HUES6 (cell line): ENCODE results near the gene GALNT13.

Experiments used
- H3K27ac ChIP-seq: 2 replicates; pipeline ENCODE4 v1.7.0; 2013; ENCODE audit warnings: low read depth, mild to moderate bottlenecking, low read length, inconsistent platforms
- H3K27me3 ChIP-seq: 2 replicates; pipeline ENCODE4 v1.6.1; 2013; ENCODE audit warnings: low read length; ENCODE audit not compliant: control insufficient read depth, insufficient read depth
- H3K36me3 ChIP-seq: 2 replicates; pipeline ENCODE4 v1.6.1; 2013; ENCODE audit warnings: low read length; ENCODE audit not compliant: control insufficient read depth, insufficient read depth
- H3K4me1 ChIP-seq: 2 replicates; pipeline ENCODE4 v1.6.1; 2013; ENCODE audit warnings: low read length; ENCODE audit not compliant: control insufficient read depth, insufficient read depth
- H3K4me3 ChIP-seq: 2 replicates; pipeline ENCODE4 v1.5.1; 2013; ENCODE audit warnings: low read depth, low read length
- H3K9ac ChIP-seq: one replicate; pipeline ENCODE4 v1.6.1; 2013; ENCODE audit warnings: mild to moderate bottlenecking, low read length
- H3K9me3 ChIP-seq: 2 replicates; pipeline ENCODE4 v1.6.1; 2013; ENCODE audit warnings: low read depth, low read length; ENCODE audit not compliant: control insufficient read depth, insufficient read depth

Gene GALNT13

DNA sequence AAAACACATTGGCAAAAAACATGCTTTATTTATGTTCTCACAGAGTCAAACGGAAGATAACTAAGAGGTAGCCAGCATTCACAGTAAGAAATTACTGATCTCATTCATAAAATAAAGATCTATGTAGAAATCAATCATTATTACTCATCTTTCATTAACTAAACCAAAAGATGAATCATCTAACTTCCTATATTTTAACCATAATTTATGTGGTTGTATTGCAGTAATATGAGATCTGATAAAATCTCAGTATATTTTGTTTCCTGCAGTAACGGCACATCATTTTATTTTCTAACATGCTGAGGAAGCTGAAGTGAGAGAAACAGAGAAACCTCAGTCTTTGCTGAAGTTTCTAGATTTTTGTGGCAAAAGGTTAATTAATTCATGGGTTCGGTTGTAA, 375.8 kb downstream of the GALNT13 start:
- no peaks in the 10 kb centered on the region for H3K4me1 ChIP-seq

DNA sequence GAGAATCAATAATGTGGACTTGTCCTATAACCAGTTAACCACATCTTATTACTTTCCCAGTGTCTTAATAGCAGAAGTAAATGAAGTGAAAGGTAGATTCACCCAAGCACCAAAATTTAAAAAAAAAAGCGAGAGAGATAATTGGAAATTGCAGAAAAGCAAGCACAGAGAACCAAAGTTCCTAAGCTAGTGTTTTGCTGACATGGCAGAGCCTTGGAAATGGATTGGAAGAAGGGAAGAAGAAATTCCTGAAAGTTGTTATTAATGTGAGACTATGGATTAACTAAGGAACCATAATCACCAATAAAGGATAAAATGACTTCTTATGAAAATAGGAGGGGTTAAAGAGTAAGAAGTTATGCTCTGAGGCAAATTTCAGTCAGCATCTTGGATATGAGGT, 384.4 kb downstream of the GALNT13 start:
- Histone ChIP-seq H3K9ac (no peak overlapping the region), H3K4me3 (no peak overlapping the region)

More for the DNA sequence above, 375.8 kb downstream of the GALNT13 start:
- H3K36me3 ChIP-seq = no peaks in the 10 kb centered on the region
- no peak overlapping the region for H3K4me3 ChIP-seq
- no peak overlapping the region for H3K27ac ChIP-seq
- no peak overlapping the region for H3K9ac ChIP-seq
- H3K9me3 ChIP-seq = no peaks in the 10 kb centered on the region
- H3K27me3 ChIP-seq = no peaks in the 10 kb centered on the region

DNA sequence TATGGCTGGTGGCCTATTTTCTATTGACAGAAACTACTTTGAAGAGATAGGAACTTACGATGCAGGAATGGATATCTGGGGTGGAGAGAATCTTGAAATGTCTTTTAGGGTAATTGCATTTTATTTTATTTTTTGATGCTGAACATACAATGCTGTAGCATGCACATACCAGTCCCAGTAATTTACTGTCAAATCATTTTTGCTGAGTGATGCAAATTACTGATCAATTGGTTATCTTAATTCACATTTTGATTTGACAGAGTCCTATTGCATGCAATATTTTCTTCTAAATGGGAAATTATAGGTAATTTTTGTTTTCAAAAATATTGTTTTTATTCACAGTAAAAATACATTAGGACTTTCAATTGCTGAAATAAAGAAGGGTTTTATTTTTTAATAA, 387.3 kb downstream of the GALNT13 start:
- Histone ChIP-seq H3K9ac (no peak overlapping the region), H3K27ac (no peak overlapping the region), H3K9me3 (no peaks in the 10 kb centered on the region), H3K4me3 (no peak overlapping the region), H3K27me3 (no peaks in the 10 kb centered on the region), H3K4me1 (no peaks in the 10 kb centered on the region), H3K36me3 (no peaks in the 10 kb centered on the region)

More for the DNA sequence above, 384.4 kb downstream of the GALNT13 start:
- no peaks in the 10 kb centered on the region for H3K4me1 ChIP-seq
- H3K27me3 ChIP-seq = no peaks in the 10 kb centered on the region
- H3K9me3 ChIP-seq = no peaks in the 10 kb centered on the region
- H3K36me3 ChIP-seq = no peaks in the 10 kb centered on the region
- no peak overlapping the region for H3K27ac ChIP-seq

- Histone ChIP-seq H3K4me1 (no peaks in the 10 kb centered on the region), H3K9me3 (no peaks in the 10 kb centered on the region), H3K4me3 (no peak overlapping the region), H3K27me3 (no peaks in the 10 kb centered on the region), H3K9ac (no peak overlapping the region), H3K36me3 (no peaks in the 10 kb centered on the region), H3K27ac (no peak overlapping the region)
Observed at GRCh38 chr2:154261473-154262027, 389.8 kb downstream of the GALNT13 start.

GRCh38 chr2:154263206-154263605, 391.5 kb downstream of the GALNT13 start:
- H3K4me3 ChIP-seq = no peak overlapping the region
- no peak overlapping the region for H3K9ac ChIP-seq
- H3K9me3 ChIP-seq = no peaks in the 10 kb centered on the region
- no peaks in the 10 kb centered on the region for H3K4me1 ChIP-seq
- H3K27me3 ChIP-seq = no peaks in the 10 kb centered on the region
- no peak overlapping the region for H3K27ac ChIP-seq
- H3K36me3 ChIP-seq = no peaks in the 10 kb centered on the region

GRCh38 chr2:154264024-154264423, 392.3 kb downstream of the GALNT13 start:
- no peaks in the 10 kb centered on the region for H3K4me1 ChIP-seq
- no peaks in the 10 kb centered on the region for H3K9me3 ChIP-seq
- H3K36me3 ChIP-seq = no peaks in the 10 kb centered on the region
- H3K27ac ChIP-seq = no peak overlapping the region
- no peak overlapping the region for H3K9ac ChIP-seq
- no peaks in the 10 kb centered on the region for H3K27me3 ChIP-seq
- H3K4me3 ChIP-seq = no peak overlapping the region

DNA sequence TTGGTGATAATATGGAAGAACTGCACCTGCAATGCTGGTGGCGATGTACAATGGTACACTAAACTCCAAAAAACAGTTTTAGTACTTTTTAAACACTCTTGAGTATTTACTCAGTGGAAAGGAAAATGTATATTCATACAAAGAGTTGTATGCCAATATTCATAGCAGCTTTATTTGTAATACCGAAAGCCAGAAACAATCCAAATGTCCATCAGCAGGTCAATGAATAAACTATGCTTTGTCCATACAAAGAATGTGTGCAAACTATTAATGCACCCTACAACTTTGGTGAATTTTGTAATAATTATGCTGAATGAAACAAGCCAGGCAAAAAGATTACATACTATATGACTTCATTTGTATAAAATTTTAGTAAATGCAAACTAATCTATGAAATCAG, 396.3 kb downstream of the GALNT13 start:
- Histone ChIP-seq H3K9ac (no peak overlapping the region), H3K27me3 (no peaks in the 10 kb centered on the region)

DNA sequence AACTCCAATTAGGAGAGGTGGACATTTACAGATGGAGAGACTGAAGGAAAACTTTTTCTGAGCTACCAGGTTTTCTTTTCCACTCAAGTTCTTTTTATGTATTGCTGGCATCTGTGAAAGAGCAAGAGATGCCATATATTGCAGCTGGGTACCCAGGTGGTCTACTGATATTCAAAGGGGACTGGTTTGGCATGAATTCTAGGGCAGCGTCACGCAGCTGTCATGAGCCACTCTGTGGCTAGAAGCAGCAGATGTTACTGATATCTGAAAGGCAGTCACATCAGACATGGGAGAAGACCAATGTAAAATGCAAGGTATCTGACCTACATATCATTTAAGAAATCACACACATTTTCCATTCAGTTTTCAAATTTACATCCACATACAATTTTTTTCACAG, 408.8 kb downstream of the GALNT13 start:
- Histone ChIP-seq H3K4me3 (no peak overlapping the region), H3K9me3 (peaks cover 10% of the 10 kb centered on the region)

More for the DNA sequence above, 396.3 kb downstream of the GALNT13 start:
- H3K4me1 ChIP-seq = no peaks in the 10 kb centered on the region
- H3K4me3 ChIP-seq = no peak overlapping the region
- no peaks in the 10 kb centered on the region for H3K9me3 ChIP-seq
- no peak overlapping the region for H3K27ac ChIP-seq
- H3K36me3 ChIP-seq = no peaks in the 10 kb centered on the region

DNA sequence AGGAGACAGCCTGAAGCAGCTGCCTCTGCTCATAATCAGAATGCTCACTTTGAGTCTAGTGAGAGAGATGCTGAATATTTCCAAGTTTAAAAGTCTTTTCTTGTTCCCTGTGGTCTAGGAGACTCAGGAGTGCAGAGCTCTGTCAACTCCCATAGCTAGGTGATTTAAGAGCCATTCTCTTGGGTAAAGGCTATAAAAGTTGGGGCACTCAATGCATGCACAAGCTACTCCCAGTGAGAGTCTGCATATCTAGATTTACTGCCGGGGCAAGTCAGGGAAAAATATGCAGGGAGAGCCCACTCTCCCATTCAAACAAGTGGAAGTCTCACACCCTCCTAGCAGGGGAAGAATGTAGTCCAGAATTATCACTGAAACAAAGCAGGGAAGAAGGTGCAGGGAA, 418.1 kb downstream of the GALNT13 start:
- H3K36me3 ChIP-seq = no peaks in the 10 kb centered on the region
- no peaks in the 10 kb centered on the region for H3K27me3 ChIP-seq
- H3K9ac ChIP-seq = no peak overlapping the region
- H3K9me3 ChIP-seq = peaks cover 21% of the 10 kb centered on the region
- no peak overlapping the region for H3K4me3 ChIP-seq
- no peak overlapping the region for H3K27ac ChIP-seq
- H3K4me1 ChIP-seq = no peaks in the 10 kb centered on the region

More for the DNA sequence above, 408.8 kb downstream of the GALNT13 start:
- Histone ChIP-seq H3K27ac (no peak overlapping the region), H3K4me1 (no peaks in the 10 kb centered on the region), H3K9ac (no peak overlapping the region), H3K27me3 (no peaks in the 10 kb centered on the region), H3K36me3 (no peaks in the 10 kb centered on the region)

- Histone ChIP-seq H3K36me3 (no peaks in the 10 kb centered on the region), H3K4me3 (no peak overlapping the region), H3K27ac (no peak overlapping the region), H3K9ac (no peak overlapping the region), H3K27me3 (no peaks in the 10 kb centered on the region), H3K4me1 (no peaks in the 10 kb centered on the region), H3K9me3 (peaks cover 19% of the 10 kb centered on the region)
Observed at GRCh38 chr2:154291511-154291910, 419.8 kb downstream of the GALNT13 start.

- Histone ChIP-seq H3K4me3 (no peak overlapping the region), H3K27me3 (no peaks in the 10 kb centered on the region), H3K9ac (no peak overlapping the region), H3K9me3 (peaks cover 15% of the 10 kb centered on the region), H3K36me3 (no peaks in the 10 kb centered on the region), H3K4me1 (no peaks in the 10 kb centered on the region), H3K27ac (no peak overlapping the region)
Observed at GRCh38 chr2:154291927-154292326, 420.2 kb downstream of the GALNT13 start.

GRCh38 chr2:154293864-154294263, 422.1 kb downstream of the GALNT13 start:
- H3K36me3 ChIP-seq = no peaks in the 10 kb centered on the region
- H3K27ac ChIP-seq = no peak overlapping the region
- no peak overlapping the region for H3K4me3 ChIP-seq
- H3K27me3 ChIP-seq = no peaks in the 10 kb centered on the region
- peaks cover 3% of the 10 kb centered on the region; the same call in 1 of the 2 replicates for H3K9me3 ChIP-seq
- no peaks in the 10 kb centered on the region for H3K4me1 ChIP-seq
- H3K9ac ChIP-seq = no peak overlapping the region
